HEK293 (cell line): Measurements from ENCODE around the gene PRR19.

ENCODE experiments used
- BCL11A ChIP-seq: fragments of 450-650 bp; formaldehyde crosslinking; IDR thresholded peaks from 2 replicates; pipeline ENCODE4 v1.5.1; 2016; ENCODE audit warnings: low read depth, missing biosample characterization, missing genetic modification characterization
- EGR2 ChIP-seq: fragments of 450-650 bp; formaldehyde crosslinking; IDR thresholded peaks from 2 replicates; pipeline ENCODE4 v1.5.1; 2016; ENCODE audit warnings: low read depth, missing biosample characterization, missing genetic modification characterization
- REST ChIP-seq: fragments of 450-650 bp; formaldehyde crosslinking; IDR thresholded peaks from 2 replicates; pipeline ENCODE4 v1.5.1; 2016; ENCODE audit warnings: missing biosample characterization, missing genetic modification characterization
- SCRT1 ChIP-seq: fragments of 450-650 bp; formaldehyde crosslinking; IDR thresholded peaks from 2 replicates; pipeline ENCODE4 v1.5.1; 2016; ENCODE audit warnings: missing biosample characterization, missing genetic modification characterization, borderline replicate concordance
- SP2 ChIP-seq: fragments of 450-650 bp; formaldehyde crosslinking; IDR thresholded peaks from 2 replicates; pipeline ENCODE4 v1.5.1; 2016; ENCODE audit warnings: missing biosample characterization, missing genetic modification characterization
- SP3 ChIP-seq: fragments of 450-650 bp; formaldehyde crosslinking; IDR thresholded peaks from 2 replicates; pipeline ENCODE4 v1.5.1; 2016; ENCODE audit warnings: missing biosample characterization, missing genetic modification characterization
- ZBTB17 ChIP-seq: fragments of 450-650 bp; formaldehyde crosslinking; IDR thresholded peaks from 2 replicates; pipeline ENCODE4 v1.5.1; 2016; ENCODE audit warnings: missing biosample characterization, missing genetic modification characterization
- ZBTB20 ChIP-seq: fragments of 450-650 bp; formaldehyde crosslinking; IDR thresholded peaks from 2 replicates; pipeline ENCODE4 v1.5.1; 2016; ENCODE audit warnings: missing biosample characterization, missing genetic modification characterization
- ZBTB6 ChIP-seq: fragments of 450-650 bp; formaldehyde crosslinking; IDR thresholded peaks from 2 replicates; pipeline ENCODE4 v1.5.1; 2017; ENCODE audit warnings: missing biosample characterization, missing genetic modification characterization
- ZBTB7A ChIP-seq: fragments of 450-650 bp; formaldehyde crosslinking; IDR thresholded peaks from 2 replicates; pipeline ENCODE4 v1.5.1; 2016; ENCODE audit warnings: low read depth, missing biosample characterization, missing genetic modification characterization
- ZFHX2 ChIP-seq: fragments of 450-650 bp; formaldehyde crosslinking; conservative IDR thresholded peaks from 2 replicates; pipeline ENCODE4 v1.5.1; 2016; ENCODE audit warnings: missing biosample characterization, missing genetic modification characterization
- ZFP41 ChIP-seq: fragments of 450-650 bp; formaldehyde crosslinking; IDR thresholded peaks from 2 replicates; pipeline ENCODE4 v1.5.1; 2016; ENCODE audit warnings: missing biosample characterization, missing genetic modification characterization, borderline replicate concordance
- ZNF140 ChIP-seq: fragments of 450-650 bp; formaldehyde crosslinking; IDR thresholded peaks from 2 replicates; pipeline ENCODE4 v1.5.1; 2016; ENCODE audit warnings: missing biosample characterization, missing genetic modification characterization
- ZNF155 ChIP-seq: fragments of 450-650 bp; formaldehyde crosslinking; IDR thresholded peaks from 2 replicates; pipeline ENCODE4 v1.5.1; 2016; ENCODE audit warnings: missing biosample characterization, missing genetic modification characterization
- ZNF202 ChIP-seq: fragments of 450-650 bp; formaldehyde crosslinking; IDR thresholded peaks from 2 replicates; pipeline ENCODE4 v1.5.1; 2016; ENCODE audit warnings: missing biosample characterization, missing genetic modification characterization, borderline replicate concordance
- ZNF23 ChIP-seq: fragments of 450-650 bp; formaldehyde crosslinking; IDR thresholded peaks from 2 replicates; pipeline ENCODE4 v1.5.1; 2016; ENCODE audit warnings: missing biosample characterization, missing genetic modification characterization, borderline replicate concordance
- ZNF24 ChIP-seq: fragments of 450-650 bp; formaldehyde crosslinking; IDR thresholded peaks from 2 replicates; pipeline ENCODE4 v1.5.1; 2016; ENCODE audit warnings: missing biosample characterization, missing genetic modification characterization
- ZNF510 ChIP-seq: fragments of 450-650 bp; formaldehyde crosslinking; IDR thresholded peaks from 2 replicates; pipeline ENCODE4 v1.5.1; 2018; ENCODE audit warnings: mild to moderate bottlenecking, missing genetic modification characterization, missing biosample characterization; ENCODE audit not compliant: insufficient replicate concordance
- ZNF561 ChIP-seq: fragments of 450-650 bp; IDR thresholded peaks from 2 replicates; pipeline ENCODE4 v1.5.1; 2018; ENCODE audit warnings: missing biosample characterization, missing genetic modification characterization, borderline replicate concordance
- ZNF692 ChIP-seq: fragments of 450-650 bp; formaldehyde crosslinking; IDR thresholded peaks from 2 replicates; pipeline ENCODE4 v1.5.1; 2016; ENCODE audit warnings: missing biosample characterization, missing genetic modification characterization
- ZNF76 ChIP-seq: fragments of 450-650 bp; formaldehyde crosslinking; IDR thresholded peaks from 2 replicates; pipeline ENCODE4; 2016; ENCODE audit warnings: low read depth, missing biosample characterization, missing genetic modification characterization, borderline replicate concordance
- ZNF777 ChIP-seq: fragments of 450-650 bp; formaldehyde crosslinking; IDR thresholded peaks from 2 replicates; pipeline ENCODE4 v1.5.1; 2017; ENCODE audit warnings: missing biosample characterization, missing genetic modification characterization, borderline replicate concordance
- ZNF792 ChIP-seq: fragments of 450-650 bp; formaldehyde crosslinking; IDR thresholded peaks from 2 replicates; pipeline ENCODE4 v1.5.1; 2016; ENCODE audit warnings: missing biosample characterization, missing genetic modification characterization
- ZNF837 ChIP-seq: fragments of 450-650 bp; formaldehyde crosslinking; IDR thresholded peaks from 2 replicates; pipeline ENCODE4 v1.5.1; 2016; ENCODE audit warnings: missing biosample characterization, missing genetic modification characterization
- ZNF843 ChIP-seq: fragments of 450-650 bp; formaldehyde crosslinking; IDR thresholded peaks from 2 replicates; pipeline ENCODE4 v1.5.1; 2016; ENCODE audit warnings: missing biosample characterization, missing genetic modification characterization
- TF ChIP-seq, protein P1 (sequence below): fragments of 450-650 bp; formaldehyde crosslinking; IDR thresholded peaks from 2 replicates; pipeline ENCODE4; 2016; ENCODE audit warnings: missing biosample characterization, missing genetic modification characterization
- TF ChIP-seq, protein P2 (sequence below): fragments of 450-650 bp; formaldehyde crosslinking; IDR thresholded peaks from 2 replicates; pipeline ENCODE4 v1.5.1; 2016; ENCODE audit warnings: missing biosample characterization, missing genetic modification characterization

PRR19 gene

GRCh38 chr19:42279155-42279901, 22.6 kb upstream of the PRR19 start (continued):
- TF ChIP-seq REST (tag by site-specific recombination) = 0 out of 2 replicates have a peak, but pooled peaks have one; percentile 11
- no peak for TF ChIP-seq EGR2
- no peak for TF ChIP-seq ZNF792 (tag by site-specific recombination)
- TF ChIP-seq SP2 = no peak
- peak; percentile 14; the same call in 1 of the 2 replicates for TF ChIP-seq ZNF843 (tag by site-specific recombination)
- TF ChIP-seq, protein P1, sequence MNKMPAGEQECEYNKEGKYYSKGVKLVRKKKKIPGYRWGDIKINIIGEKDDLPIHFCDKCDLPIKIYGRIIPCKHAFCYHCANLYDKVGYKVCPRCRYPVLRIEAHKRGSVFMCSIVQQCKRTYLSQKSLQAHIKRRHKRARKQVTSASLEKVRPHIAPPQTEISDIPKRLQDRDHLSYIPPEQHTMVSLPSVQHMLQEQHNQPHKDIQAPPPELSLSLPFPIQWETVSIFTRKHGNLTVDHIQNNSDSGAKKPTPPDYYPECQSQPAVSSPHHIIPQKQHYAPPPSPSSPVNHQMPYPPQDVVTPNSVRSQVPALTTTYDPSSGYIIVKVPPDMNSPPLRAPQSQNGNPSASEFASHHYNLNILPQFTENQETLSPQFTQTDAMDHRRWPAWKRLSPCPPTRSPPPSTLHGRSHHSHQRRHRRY (tag by site-specific recombination) = no peak
- TF ChIP-seq ZNF140 (tag by site-specific recombination) = no peak
- no peak for TF ChIP-seq ZNF155
- no peak for TF ChIP-seq ZNF777 (tag by site-specific recombination)
- no peak for TF ChIP-seq ZNF510 (tag by site-specific recombination)
- TF ChIP-seq ZBTB6 (tag by site-specific recombination) = peak; percentile 1; the same call in 1 of the 2 replicates
- TF ChIP-seq ZNF837 (tag by site-specific recombination) = no peak
- no peak for TF ChIP-seq BCL11A
- TF ChIP-seq, protein P2, sequence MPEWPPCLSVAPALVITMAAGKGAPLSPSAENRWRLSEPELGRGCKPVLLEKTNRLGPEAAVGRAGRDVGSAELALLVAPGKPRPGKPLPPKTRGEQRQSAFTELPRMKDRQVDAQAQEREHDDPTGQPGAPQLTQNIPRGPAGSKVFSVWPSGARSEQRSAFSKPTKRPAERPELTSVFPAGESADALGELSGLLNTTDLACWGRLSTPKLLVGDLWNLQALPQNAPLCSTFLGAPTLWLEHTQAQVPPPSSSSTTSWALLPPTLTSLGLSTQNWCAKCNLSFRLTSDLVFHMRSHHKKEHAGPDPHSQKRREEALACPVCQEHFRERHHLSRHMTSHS (tag by site-specific recombination) = no peak
- no peak for TF ChIP-seq ZFP41 (tag by site-specific recombination)
- no peak; the same call in 1 of the 2 replicates for TF ChIP-seq ZNF24 (tag by site-specific recombination)
- TF ChIP-seq ZBTB17 (tag by site-specific recombination) = peak; percentile 67
- TF ChIP-seq ZNF692 (tag by site-specific recombination) = peak; percentile 24; the same call in 1 of the 2 replicates
- no peak for TF ChIP-seq SP3 (tag by site-specific recombination)
- no peak for TF ChIP-seq ZNF202 (tag by site-specific recombination)
- TF ChIP-seq ZBTB7A (tag by site-specific recombination) = peak; percentile 97
- no peak; the same call in 1 of the 2 replicates for TF ChIP-seq ZNF76
- TF ChIP-seq SCRT1 = no peak
- no peak for TF ChIP-seq ZNF23 (tag by site-specific recombination)
- TF ChIP-seq ZBTB20 (tag by site-specific recombination) = no peak
- no peak for TF ChIP-seq ZNF561 (tag by site-specific recombination)
- no peak for TF ChIP-seq ZFHX2 (tag by site-specific recombination)
